Parathyroid adenoma (tissue), 2 donors: ENCODE data around the gene ARSK.

Source experiments
- H2AFZ ChIP-seq: fragments of 300-600 bp; sonication (generic); one replicate; pipeline ENCODE4 v1.7.0; 2017; ENCODE audit warnings: antibody characterized with exemption, mild to moderate bottlenecking
- H3K27ac ChIP-seq: fragments of 300-600 bp; sonication (generic); one replicate; pipeline ENCODE4 v1.7.0; 2017
- H3K27me3 ChIP-seq: fragments of 300-600 bp; sonication (generic); one replicate; pipeline ENCODE4 v1.7.0; 2017; ENCODE audit warnings: low read length; ENCODE audit not compliant: control insufficient read depth, insufficient read depth
- H3K36me3 ChIP-seq: fragments of 300-600 bp; sonication (generic); one replicate; pipeline ENCODE4 v1.7.0; 2017; ENCODE audit warnings: low read length; ENCODE audit not compliant: control insufficient read depth, insufficient read depth
- H3K4me1 ChIP-seq: fragments of 300-600 bp; sonication (generic); one replicate; pipeline ENCODE4 v1.7.0; 2017; ENCODE audit warnings: control low read depth
- H3K4me2 ChIP-seq: fragments of 300-600 bp; sonication (generic); one replicate; pipeline ENCODE4 v1.7.0; 2017; ENCODE audit warnings: low read length
- H3K4me3 ChIP-seq: fragments of 300-600 bp; sonication (generic); one replicate; pipeline ENCODE4 v1.7.0; 2017; ENCODE audit warnings: low read depth, low read length
- H3K79me2 ChIP-seq: fragments of 300-600 bp; sonication (generic); one replicate; pipeline ENCODE4 v1.7.0; 2017; ENCODE audit warnings: control low read depth
- H3K9ac ChIP-seq: fragments of 300-600 bp; sonication (generic); one replicate; pipeline ENCODE4 v1.7.0; 2017; ENCODE audit warnings: mild to moderate bottlenecking
- H3K9me3 ChIP-seq: fragments of 300-600 bp; sonication (generic); one replicate; pipeline ENCODE4 v1.7.0; 2017; ENCODE audit warnings: low read length; ENCODE audit not compliant: control insufficient read depth
- TF ChIP-seq, protein P1 (sequence below): fragments of 300-600 bp; sonication (generic); IDR thresholded peaks from one replicate; pipeline ENCODE4 v1.7.0; 2017; ENCODE audit warnings: antibody characterized with exemption, mild to moderate bottlenecking
- donor health status: primary hyperparathyroidism.

Gene ARSK

DNA sequence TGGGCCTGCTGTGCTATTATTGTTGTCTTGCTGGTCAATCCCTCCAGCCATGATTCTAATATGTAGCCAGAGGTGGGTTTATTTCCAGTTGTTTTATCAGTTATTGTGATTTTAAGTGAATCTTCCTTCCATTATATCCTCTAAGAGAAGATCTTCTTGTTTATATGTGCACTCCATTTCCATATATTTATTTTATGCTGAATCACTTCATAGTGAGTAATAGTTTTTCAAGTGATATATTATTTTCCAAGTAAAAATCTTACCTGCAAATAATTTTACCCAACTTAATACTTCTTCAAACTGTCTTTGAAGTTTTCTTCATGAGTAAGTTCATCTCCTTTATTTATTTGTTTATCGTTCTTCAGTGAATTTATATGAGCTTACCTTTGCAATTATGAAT is 51.5 kb downstream of the ARSK start:
- Histone ChIP-seq H3K9ac (no peak overlapping the region), H3K27me3 (no peaks in the 10 kb centered on the region), H3K4me2 (no peak overlapping the region), H3K4me3 (no peak overlapping the region), H3K27ac (no peak overlapping the region), H3K4me1 (peaks cover 7% of the 10 kb centered on the region), H3K9me3 (no peaks in the 10 kb centered on the region), H3K79me2 (no peaks in the 10 kb centered on the region), H3K36me3 (no peaks in the 10 kb centered on the region), H2AFZ (no peak overlapping the region)
- TF ChIP-seq, protein P1, sequence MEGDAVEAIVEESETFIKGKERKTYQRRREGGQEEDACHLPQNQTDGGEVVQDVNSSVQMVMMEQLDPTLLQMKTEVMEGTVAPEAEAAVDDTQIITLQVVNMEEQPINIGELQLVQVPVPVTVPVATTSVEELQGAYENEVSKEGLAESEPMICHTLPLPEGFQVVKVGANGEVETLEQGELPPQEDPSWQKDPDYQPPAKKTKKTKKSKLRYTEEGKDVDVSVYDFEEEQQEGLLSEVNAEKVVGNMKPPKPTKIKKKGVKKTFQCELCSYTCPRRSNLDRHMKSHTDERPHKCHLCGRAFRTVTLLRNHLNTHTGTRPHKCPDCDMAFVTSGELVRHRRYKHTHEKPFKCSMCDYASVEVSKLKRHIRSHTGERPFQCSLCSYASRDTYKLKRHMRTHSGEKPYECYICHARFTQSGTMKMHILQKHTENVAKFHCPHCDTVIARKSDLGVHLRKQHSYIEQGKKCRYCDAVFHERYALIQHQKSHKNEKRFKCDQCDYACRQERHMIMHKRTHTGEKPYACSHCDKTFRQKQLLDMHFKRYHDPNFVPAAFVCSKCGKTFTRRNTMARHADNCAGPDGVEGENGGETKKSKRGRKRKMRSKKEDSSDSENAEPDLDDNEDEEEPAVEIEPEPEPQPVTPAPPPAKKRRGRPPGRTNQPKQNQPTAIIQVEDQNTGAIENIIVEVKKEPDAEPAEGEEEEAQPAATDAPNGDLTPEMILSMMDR, result no peak

DNA sequence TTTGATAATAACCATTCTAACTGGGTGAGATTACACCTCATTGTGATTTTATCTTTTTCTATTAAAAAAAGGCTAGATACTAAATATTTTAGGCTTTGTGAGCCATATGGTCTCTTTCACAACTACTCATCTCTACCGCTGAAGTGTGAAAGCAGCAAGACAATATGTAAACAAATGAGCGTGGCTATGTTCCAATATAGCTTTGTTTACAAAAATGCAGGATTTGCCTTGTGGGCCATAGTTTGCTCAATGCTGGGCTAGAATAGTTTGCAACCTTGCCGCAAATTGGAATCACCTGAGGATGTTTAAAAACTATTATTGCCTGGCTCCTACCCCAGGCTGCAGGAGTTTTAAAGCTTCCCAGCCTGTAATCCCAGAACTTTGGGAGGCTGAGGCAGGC is 54.8 kb downstream of the ARSK start:
- H3K79me2 ChIP-seq, result no peaks in the 10 kb centered on the region
- H2AFZ ChIP-seq, result peak overlapping the region; percentile 3
- H3K9ac ChIP-seq, result no peak overlapping the region
- no peaks in the 10 kb centered on the region for H3K4me1 ChIP-seq
- H3K4me2 ChIP-seq, result no peak overlapping the region
- no peaks in the 10 kb centered on the region for H3K27me3 ChIP-seq
- no peaks in the 10 kb centered on the region for H3K36me3 ChIP-seq
- H3K27ac ChIP-seq, result no peak overlapping the region
- no peaks in the 10 kb centered on the region for H3K9me3 ChIP-seq
- TF ChIP-seq, protein P1, result no peak
- no peak overlapping the region for H3K4me3 ChIP-seq

DNA sequence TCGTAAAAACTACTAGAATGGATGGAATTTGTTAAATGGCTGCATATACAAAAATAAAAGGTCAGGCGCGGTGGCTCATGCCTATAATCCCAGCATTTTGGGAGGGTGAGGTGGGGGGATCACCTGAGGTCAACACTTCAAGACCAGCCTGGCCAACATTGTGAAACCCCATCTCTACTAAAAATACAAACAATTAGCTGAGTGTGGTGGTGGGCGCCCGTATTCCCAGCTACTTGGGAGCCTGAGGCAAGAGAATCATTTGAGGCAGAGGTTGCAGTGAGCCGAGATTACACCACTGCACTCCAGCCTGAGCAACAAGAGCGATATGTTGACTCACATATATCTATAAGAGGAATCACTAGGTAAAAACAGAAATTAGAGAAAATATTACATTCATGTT is 55.6 kb downstream of the ARSK start:
- H3K4me3 ChIP-seq, result no peak overlapping the region
- no peak overlapping the region for H2AFZ ChIP-seq
- no peaks in the 10 kb centered on the region for H3K79me2 ChIP-seq
- TF ChIP-seq, protein P1, result no peak
- no peaks in the 10 kb centered on the region for H3K4me1 ChIP-seq
- H3K9ac ChIP-seq, result no peak overlapping the region
- no peak overlapping the region for H3K27ac ChIP-seq
- no peaks in the 10 kb centered on the region for H3K27me3 ChIP-seq
- no peak overlapping the region for H3K4me2 ChIP-seq
- H3K36me3 ChIP-seq, result no peaks in the 10 kb centered on the region
- no peaks in the 10 kb centered on the region for H3K9me3 ChIP-seq

DNA sequence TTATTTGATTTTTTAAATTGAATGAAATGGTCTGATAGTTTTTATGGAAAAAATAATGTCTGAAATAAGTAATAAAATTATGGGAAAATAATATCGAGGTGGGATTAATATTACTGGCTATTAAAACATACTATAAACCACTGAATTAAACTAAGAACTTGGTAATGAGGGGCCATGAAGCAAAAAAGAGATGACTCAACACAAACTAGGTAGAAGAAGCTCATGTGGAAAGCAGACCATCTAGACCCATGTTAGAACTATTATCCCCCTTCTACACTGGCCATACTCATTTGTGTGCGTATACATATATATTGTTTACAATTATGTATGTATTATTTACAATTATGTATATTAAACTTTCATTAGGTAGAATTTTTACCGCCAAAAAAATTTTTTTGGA is 56.5 kb downstream of the ARSK start:
- H3K27ac ChIP-seq, result no peak overlapping the region
- H3K4me2 ChIP-seq, result no peak overlapping the region
- no peaks in the 10 kb centered on the region for H3K9me3 ChIP-seq
- H3K36me3 ChIP-seq, result no peaks in the 10 kb centered on the region
- H2AFZ ChIP-seq, result no peak overlapping the region
- no peak overlapping the region for H3K4me3 ChIP-seq
- TF ChIP-seq, protein P1, result no peak
- no peak overlapping the region for H3K9ac ChIP-seq
- no peaks in the 10 kb centered on the region for H3K4me1 ChIP-seq
- no peaks in the 10 kb centered on the region for H3K79me2 ChIP-seq
- no peaks in the 10 kb centered on the region for H3K27me3 ChIP-seq

DNA sequence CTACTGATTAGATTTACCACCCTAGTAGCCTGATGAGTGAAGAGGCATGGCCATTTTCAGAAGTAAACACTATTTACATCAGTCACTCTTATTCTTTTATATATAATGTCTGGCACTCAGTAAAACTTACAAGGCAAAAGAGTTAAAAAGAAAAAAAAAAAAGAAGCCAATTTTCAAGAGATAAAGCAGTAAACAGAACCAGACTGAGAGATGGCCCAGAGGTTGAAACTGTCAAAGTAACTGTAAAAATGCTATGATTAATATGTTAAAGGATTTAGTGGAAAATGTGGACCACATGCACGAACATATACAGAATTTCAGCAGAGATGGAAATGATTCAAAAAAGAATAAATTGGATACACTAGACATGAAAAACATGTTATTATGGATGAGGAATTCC is 58.6 kb downstream of the ARSK start:
- Histone ChIP-seq H3K36me3 (no peaks in the 10 kb centered on the region), H3K79me2 (no peaks in the 10 kb centered on the region), H3K4me1 (peaks cover 2% of the 10 kb centered on the region), H3K27me3 (no peaks in the 10 kb centered on the region), H3K4me3 (no peak overlapping the region), H3K9me3 (no peaks in the 10 kb centered on the region), H3K27ac (no peak overlapping the region), H3K9ac (no peak overlapping the region), H3K4me2 (no peak overlapping the region), H2AFZ (no peak overlapping the region)
- TF ChIP-seq, protein P1, result no peak
